C4-2B (cell line): ENCODE data around the gene NCKAP5.

Experiments
- ZFX ChIP-seq: fragments of 450-650 bp; IDR thresholded peaks from 2 replicates; pipeline ENCODE4 v1.6.1; 2017
- TF ChIP-seq, protein P1 (sequence below): fragments of 450-650 bp; conservative IDR thresholded peaks from 2 replicates; pipeline ENCODE4 v1.5.1; 2017; ENCODE audit warnings: mild to moderate bottlenecking

DNA sequence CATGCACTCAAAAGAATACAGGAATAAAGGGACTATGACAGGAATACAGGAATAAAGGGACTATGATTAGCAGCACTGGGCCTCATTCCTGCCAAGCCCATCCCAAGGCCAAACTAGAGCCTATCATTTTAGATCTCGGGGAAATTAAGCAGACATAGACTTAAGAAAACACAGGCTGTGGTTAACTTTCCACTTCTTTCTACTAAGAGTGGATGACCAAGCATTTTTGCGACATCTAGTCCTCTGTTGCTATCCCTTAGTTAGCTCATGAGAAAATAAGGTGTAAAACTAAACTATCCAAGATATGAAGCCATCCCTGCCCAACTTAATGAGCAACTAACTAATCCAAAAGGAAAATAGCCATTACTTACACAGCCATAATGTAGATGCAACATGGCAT, 904.2 kb downstream of the NCKAP5 start:
- TF ChIP-seq, protein P1, sequence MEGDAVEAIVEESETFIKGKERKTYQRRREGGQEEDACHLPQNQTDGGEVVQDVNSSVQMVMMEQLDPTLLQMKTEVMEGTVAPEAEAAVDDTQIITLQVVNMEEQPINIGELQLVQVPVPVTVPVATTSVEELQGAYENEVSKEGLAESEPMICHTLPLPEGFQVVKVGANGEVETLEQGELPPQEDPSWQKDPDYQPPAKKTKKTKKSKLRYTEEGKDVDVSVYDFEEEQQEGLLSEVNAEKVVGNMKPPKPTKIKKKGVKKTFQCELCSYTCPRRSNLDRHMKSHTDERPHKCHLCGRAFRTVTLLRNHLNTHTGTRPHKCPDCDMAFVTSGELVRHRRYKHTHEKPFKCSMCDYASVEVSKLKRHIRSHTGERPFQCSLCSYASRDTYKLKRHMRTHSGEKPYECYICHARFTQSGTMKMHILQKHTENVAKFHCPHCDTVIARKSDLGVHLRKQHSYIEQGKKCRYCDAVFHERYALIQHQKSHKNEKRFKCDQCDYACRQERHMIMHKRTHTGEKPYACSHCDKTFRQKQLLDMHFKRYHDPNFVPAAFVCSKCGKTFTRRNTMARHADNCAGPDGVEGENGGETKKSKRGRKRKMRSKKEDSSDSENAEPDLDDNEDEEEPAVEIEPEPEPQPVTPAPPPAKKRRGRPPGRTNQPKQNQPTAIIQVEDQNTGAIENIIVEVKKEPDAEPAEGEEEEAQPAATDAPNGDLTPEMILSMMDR = no peak
- no peak for TF ChIP-seq ZFX
